ENCODE results near the gene LMX1B.
"Not testable (repeated sequence)": the region's sequence is repeated elsewhere in the genome, so short reads cannot be mapped to it uniquely, and the experiment has no call there.

The LMX1B gene

DNA sequence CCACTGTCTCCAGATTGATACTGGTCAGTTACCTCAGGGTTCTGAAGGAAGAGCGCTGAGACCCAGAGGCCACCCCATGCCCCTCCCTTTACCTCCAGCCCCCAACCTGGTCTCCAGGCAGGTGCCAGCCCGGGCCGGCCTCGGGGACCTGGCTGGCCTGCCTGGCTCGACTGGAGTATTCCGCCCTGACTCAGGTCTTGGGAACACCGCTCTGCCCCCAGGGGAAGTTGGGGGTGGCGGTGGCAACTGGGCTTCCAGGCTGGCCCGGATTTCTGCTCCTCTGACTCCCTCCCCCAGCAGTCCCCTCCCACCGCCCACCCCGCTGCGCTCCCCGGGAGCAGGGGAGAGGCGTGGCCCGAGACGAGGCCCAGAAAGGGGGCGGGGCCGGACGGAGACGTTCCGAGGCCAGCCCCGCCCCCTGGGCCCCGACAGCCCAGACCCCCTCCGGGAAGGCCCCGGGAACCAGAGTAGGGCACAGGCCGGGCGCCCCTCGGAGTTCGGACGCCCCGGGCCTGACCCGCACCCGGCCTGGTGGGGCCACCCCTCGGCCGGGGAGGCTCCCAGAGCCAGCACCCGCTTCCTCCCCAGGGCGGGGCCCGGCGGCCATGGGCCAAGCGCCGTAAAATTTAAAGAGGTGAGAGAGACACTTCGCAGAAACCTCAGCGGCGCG is 108.7 kb downstream of the LMX1B start:
- no peak for DNase-seq

DNA sequence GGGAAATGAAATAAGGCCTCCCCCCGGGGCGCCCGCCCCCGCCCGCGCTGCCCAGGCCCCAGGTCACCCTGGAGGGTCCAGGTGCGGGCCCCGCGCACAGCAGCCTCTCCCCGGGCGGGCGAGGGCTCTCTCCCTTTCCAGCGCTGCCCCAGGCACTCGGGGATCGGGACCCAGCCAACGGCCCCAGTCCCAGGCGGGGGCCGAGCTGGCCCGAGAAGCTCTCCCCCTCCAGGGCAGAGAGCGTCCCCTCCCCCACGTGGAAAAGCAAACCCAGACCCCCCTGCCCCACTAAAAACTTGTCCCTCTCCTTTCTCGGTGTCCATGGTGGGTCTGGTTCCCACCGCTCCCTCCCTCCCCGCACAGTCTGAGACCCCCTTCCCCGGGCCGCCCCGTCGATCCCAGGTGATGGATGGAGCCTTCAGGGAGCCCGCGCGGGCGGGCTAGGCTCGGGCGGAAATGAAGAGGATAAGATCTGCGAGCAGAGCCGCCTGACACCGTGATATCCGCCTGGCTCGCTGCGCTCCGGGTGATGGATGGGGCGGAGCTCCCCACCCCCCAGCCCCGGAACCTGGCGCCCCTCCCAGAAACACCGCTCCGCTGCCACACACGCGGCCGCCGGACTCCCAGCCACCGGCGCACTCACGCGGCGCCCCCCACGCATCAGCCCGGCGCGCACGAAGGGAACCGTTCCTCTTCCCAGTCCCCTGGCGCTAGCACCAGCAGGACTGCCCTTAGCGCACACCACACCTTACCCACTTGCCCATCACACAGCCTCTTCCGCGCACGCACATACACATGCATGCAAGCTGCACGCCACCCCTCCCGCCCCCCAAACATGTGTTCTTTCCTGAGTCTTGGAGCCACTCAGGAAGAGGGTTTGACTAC is 109.4 kb downstream of the LMX1B start:
- DNase-seq, result no peak

DNA sequence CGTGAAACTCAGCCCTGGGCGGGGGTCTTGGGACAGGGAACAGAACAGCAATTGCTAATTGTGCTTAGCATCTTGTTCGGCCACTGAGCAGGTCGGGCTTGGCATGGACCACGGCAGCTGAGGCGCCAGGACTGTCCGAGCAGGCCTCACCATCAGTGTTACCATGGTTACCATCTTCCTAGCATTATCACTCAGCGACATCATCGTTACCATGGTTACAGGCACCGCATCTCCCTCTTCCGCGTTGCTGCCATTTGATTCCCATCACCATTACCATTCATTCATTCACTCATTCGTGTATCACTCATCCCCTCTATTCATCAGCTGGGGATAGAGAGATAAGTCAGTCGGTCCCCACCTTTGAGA is 110.1 kb downstream of the LMX1B start:
- DNase-seq, result peak; percentile 10

DNA sequence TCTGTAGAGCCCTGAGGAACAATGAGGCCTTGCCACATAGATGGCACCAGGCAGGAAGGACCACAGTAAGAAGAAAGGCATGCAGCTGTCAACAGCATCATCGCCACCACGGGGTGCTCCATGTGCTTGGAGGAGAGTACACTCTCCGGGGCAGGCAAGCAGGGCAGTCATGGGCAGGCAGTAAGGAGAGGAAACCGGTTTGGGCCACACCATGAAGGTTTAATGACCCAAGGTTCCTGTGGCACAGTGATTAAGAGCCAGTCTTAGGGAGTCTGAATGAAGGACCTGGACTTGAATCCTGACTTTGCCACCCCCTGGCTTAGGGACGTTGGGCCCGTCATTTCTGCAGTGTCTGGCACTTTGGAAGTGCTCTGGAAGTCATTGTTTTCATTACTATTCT is 110.5 kb downstream of the LMX1B start:
- no peak for DNase-seq

DNA sequence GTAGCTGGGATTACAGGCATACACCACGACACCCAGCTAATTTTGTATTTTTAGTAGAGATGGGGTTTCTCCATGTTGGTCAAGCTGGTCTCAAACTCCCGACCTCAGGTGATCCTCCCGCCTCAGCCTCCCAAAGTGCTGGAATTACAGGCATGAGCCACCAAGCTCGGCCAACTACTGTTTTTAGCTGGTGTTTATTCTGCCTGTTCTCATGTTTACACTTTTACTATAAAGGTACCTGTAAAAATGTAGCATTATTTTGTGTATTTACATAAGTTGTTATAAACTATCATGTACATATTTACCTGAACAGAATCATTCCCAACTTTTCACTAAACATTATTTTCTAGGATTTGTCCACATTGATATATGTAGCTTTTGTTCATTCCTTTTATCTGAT is 111.8 kb downstream of the LMX1B start:
- not testable (repeated sequence) for DNase-seq

DNA sequence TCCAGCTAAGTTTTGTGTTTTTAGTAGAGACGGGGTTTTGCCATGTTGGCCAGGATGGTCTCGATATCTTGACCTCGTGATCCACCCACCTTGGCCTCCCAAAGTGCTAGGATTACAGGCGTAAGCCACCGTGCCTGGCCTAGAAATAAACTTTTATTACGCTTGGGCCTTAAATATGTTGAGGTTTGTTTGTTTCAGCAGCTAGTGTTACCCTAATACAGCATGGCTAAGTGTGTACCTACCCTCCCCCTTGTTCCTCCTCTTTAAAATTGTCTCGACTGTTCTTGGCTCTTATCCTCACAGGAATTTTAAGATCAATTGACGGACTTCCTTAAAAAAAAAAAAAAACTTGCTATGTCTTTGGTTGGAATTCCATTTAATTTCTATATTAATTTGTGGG is 114.5 kb downstream of the LMX1B start:
- DNase-seq, result not testable (repeated sequence)

DNA sequence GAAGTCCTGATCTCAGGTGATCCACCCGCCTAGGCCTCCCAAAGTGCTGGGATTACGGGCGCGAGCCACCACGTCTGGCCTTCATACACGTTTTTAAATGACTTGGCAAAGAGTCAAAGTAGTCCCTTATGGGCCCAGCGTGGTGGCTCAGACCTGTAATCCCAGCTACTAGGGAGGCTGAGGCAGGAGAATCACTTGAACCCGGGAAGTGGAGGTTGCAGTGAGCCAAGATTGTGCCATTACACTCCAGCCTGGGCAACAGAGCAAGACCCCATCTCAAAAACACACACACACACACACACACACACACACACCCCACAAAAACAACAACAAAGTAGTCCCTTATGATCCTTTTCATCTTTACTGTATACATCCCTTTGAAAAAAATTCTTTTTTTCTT is 116.9 kb downstream of the LMX1B start:
- not testable (repeated sequence) for DNase-seq

DNA sequence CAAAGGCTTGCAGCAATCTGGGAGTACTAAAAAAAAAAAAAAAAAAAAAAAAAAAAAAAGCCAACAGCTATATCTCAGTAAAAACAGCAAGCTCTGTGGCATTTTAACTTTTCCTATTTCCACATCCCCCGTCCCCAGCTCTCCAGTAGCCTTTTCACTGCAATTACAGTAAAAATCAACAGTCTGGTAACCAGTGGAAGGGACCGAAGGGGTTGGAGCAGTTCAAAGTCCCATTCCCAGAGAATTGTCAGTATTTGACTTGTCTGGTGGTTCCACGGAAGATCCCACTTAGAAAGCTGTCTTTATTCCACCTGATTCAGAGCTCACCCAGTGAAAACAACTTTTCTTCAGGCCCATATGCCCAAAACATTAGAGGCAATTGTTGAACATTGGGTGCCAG is 119.3 kb downstream of the LMX1B start:
- no peak for DNase-seq

DNA sequence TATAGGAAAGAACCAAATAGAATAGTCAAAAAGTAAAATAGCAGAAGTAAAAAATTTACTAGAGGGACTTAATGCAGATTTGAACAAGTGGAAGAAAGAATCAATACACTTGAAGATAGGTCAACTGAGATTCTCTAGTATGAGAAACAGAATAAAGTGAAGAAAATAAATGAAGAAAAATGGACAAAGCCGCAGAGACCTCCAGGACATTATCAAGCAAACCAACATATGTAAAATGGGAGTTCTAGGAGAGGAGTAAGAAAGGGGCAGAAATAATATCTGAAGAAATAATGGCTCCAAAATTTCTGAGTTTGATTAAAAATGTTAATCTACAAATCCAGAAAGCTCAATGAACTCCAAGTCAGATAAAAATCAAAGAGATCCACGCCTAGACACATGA is 121.1 kb downstream of the LMX1B start:
- no peak for DNase-seq

DNA sequence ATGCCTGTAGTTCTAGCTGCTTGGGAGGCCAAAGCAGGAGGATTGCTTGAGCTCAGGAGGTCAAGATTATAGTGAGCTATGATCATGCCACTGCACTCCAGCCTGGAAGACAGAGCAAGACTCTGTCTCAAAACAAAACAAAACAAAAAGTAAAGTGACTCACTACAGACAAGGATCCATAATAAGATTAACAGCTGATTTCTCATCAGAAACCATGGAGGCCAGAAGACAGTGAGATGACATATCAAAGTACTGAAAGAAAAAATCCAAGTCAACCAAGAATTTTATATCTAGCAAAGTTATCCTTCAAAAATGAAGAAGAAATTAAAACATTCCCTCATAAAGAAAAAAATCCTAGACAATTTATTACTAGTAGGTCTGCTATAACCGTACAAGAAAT is 121.8 kb downstream of the LMX1B start:
- no peak for DNase-seq

DNA sequence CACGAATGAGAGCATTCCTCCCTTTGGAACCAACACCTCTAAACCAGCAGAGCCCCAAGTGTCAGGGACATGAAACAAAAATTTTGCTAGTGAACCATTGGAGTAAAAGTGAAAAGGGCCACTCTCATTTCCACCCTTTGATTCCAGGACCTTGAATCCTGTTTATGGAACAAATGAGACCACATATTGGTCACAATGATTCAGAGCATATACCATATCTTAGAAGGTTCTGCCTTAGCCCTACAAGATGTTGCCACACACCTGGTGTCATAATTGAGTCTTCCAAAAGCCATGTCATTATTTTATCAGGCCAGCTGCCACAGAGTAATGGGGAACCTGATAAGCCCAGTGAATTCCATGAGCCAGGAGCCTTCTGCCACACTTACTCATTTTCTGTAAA is 124.8 kb downstream of the LMX1B start:
- no peak for DNase-seq

DNA sequence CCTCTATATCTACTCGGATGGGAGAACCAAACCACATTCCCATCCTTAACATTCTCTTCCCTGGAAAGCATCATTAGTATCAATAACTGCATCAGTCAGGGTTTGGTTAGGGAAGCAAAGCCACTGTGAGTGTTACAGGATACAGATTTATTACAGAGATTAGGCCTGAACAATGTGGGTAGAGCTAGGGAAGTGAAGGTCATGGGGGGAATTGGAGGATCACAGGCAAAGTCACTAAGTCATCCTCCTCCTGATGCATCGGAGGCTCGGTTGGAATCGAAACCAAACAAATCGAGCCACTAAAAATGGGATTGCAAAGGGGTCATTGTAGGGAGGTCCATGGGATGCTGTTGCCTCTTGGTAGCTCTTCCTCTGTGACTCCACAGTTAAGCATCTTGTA is 129.3 kb downstream of the LMX1B start:
- no peak for DNase-seq

DNA sequence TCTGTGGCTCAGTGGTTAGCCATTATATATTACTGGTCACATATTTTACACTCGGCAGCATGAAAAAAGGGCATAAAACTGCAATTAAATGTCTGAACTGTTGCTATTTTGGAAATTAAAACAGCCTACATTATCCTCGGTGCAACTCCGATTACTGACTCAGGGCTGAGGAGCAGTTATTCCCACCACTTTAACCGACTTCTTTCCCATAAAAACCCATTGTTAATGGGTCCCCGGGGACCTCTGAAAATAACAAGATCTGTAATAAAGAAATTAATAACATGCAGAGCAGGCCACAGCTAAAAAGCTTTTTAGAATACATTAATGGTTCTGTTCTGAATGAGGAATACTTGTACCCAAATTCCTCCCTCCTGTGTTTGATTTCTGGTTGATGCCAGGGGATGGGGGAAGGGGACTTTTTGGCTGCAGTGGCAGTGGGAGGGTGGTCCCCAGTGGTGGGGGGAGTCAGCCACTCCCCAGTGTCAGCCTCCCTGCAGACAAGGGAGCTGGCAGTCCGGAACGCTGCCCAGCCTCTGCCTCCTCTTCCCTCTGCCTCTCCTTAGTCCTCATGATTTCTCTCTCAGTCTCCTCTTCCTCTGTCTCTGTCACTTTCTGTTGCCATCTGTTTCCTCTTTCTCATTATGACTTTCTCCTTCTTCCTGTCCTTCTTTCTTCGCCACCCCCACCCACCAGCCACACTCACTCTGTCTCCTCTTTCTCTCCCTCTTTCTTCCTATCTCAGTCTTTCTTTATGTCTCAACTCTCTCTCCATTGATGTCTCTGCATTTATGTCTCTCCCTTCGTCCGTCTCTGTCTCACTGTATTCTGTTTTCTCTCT is 132.1 kb downstream of the LMX1B start:
- DNase-seq, result no peak

Data from NCI-H1092 treated with DMSO at 0.1 percent for 48 hours (cell line).